Activated CD8-positive, alpha-beta memory T cell treated with anti-CD3 and anti-CD28 coated beads, Interleukin-2, amount 50 U/mL, for 1 hour (primary cell): ENCODE results near the gene CARM1.
"Not testable (repeated sequence)": the region's sequence is repeated elsewhere in the genome, so short reads cannot be mapped to it uniquely, and the experiment has no call there.

Experiments
- DNase-seq: peaks from one replicate; pipeline ENCODE4 v3.0.0-alpha.2; 2020; ENCODE audit errors: extremely low read depth

The CARM1 gene

GRCh38 chr19:10928563-10929401 is 57.4 kb downstream of the CARM1 start, which contains the start of the genes TIMM29 and YIPF2:
Gene TIMM29, plus strand, starts transcription at chr19:10928811. Its CDS starts 12 bp downstream, at chr19:10928823.
Gene YIPF2, minus strand, starts transcription at chr19:10928639. Its CDS starts 229 bp downstream, at chr19:10928410.
- peak; percentile 97 for DNase-seq

- no peak for DNase-seq
These were observed 58.0 kb downstream of the CARM1 start for GRCh38 chr19:10929402-10929794.

DNA sequence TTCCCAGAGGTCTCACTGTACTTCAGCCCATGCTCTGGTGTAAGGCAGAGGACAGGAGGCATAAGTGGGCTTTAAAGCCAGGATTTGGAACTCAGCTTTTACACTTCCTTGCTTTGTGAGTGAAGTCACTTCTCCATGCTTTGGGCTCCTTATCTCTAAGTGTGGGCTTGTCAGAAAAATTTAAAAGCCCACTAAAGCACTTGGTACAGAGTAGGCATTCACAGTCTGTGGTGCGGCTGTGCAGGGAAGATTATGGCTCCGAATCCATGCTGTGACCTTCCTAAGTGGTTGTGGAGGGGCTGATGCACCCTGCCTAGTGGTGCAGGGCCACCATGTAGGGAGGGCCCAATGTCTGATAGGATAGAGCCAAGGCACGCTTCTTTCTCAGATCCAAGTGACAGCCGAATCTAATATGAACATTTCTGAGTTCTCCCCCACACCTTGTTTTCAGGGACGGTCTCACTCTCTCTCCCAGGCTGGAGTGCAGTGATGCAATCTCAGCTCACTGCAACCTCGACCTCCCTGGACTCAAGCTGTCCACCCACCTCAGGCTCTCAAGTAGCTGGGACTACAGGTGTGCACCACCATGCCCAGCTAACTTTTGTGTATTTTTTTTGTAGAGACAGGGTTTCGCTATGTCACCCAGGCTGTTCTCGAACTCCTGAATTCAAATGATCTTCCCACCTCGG is 64.2 kb downstream of the CARM1 start:
- DNase-seq, result no peak

DNA sequence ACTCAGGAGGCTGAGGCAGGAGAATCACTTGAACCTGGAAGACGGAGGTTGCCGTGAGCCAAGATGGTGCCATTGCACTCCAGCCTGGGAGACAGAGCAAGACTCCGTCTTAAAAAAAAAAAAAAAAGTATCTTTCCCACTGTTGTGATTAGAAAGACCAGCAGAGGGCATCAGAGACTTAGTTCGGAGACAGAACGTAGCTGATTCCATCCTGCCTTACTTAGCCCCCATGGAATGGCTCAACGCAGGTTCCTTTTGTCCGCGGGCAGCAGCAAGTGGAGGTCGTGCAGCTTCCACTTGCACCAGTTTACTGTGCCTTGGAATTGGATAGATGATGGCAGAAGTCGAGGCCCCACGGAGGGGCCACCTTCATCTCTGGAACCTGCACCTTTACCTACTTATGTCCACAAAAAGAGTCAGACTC is 65.3 kb downstream of the CARM1 start:
- peak; percentile 11 for DNase-seq

GRCh38 chr19:10941649-10942048 is 70.3 kb downstream of the CARM1 start:
- DNase-seq, result not testable (repeated sequence)

GRCh38 chr19:10943412-10943811 is 72.1 kb downstream of the CARM1 start:
- not testable (repeated sequence) for DNase-seq

DNA sequence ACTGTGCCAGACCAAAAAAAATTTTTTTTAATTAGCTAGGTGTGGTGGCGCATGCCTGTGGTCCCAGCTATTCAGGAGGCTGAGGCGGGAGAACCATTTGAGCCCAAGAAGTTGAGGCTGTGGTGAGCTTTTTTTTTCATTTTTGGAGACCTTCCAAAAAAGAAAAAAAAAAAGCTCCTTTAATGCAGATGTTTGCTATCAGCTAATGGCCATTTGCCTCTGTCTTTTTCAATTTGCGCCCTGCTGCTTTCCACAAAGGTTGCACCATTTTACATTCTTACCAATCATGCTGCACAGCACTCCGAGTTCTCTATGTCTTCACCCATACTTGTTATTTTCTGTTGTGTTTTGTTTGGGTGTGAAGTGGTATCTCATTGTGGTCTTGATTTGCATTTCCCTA is 73.9 kb downstream of the CARM1 start:
- no peak for DNase-seq

DNA sequence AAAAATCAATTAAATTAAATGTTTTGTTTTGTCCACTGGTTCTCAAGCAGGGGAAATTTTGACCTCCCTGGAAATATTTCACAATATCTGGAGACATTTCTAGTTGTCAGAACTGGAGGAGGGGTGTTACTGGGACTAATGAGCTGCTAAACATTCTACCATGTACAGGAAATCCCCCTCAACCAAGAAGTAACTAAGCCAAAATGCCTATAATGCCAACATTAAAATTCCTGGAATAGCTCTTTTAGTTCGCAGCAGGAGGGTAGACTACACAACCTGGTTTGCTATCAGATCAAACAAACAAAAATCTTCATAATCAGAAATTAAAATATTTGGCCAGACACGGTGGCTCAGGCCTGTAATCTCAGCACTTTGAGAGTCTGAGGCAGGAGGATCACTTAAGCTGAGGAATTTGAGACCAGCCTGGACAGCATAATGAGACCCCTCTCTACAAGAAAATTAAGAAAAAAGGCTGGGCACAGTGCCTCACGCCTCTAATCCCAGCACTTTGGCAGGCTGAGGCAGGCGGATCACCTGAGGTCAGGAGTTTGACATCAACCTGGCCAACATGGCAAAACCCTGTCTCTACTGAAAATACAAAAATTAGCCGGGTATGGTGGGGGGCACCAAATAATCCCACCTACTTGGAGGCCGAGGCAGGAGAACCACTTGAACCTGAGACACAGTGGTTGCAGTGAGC is 75.8 kb downstream of the CARM1 start:
- DNase-seq, result no peak

- DNase-seq, result no peak
These were observed 81.5 kb downstream of the CARM1 start for GRCh38 chr19:10952809-10953208.

- not testable (repeated sequence) for DNase-seq
These were observed 88.1 kb downstream of the CARM1 start for GRCh38 chr19:10959277-10959968.

GRCh38 chr19:10960314-10961072 is 89.1 kb downstream of the CARM1 start, which contains the start of gene SMARCA4:
Gene SMARCA4, plus strand, starts transcription at chr19:10961030. Its CDS starts 23,122 bp downstream, at chr19:10984152.
- DNase-seq, result peak; percentile 93

DNA sequence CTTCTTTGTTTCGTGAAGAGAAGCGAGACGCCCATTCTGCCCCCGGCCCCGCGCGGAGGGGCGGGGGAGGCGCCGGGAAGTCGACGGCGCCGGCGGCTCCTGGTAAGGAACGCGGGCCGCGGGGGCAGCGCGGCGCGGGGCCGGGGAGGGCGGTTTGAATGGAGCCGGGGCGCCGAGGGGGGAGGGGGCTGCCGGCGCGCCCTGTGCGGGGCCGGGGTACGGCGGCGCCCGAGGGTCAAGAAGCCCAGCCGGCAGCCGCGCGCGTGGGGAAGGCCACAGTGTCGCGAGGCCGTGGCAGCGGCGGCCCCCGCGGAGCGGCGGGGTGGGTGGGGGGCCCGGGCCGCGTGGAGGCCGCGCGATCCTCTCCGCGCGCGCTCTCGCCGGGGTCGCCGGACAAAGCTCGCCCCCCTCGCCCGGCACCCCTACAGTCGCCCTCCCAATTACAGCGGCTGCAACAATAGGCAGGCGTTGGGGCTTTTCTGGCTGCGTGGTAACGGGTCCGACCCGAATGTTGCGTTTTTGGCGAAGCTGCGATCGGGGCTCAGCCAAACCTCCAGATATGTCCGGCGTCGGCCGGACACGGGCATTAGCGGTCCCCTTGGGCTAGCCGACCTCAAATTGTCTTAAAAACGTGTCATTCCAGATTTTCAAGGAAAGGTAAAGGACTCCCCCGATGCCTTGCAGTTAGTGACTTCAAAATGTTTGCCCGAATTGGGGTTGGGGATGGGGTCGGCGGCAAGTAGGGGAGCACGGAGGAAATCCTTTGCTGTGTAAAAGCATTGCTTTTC is 89.9 kb downstream of the CARM1 start:
- no peak for DNase-seq

DNA sequence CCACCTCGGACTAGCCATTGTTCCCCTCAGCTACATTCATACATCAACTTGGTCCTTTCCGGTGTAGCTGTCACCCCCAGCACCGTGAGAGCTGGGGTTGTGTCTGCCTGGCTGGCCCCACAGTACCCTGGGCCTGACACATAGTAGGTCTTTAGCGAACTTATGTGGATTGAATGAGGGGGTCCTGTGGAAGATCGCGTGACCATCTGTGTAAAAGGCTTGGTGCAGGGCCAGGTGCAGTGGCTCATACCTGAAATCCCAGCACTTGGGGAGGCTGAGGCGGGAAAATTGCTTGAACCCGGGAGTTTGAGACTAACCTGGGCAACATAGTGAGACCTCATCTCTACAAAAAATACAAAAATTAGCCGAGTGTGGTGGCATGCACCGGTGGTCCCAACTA is 91.5 kb downstream of the CARM1 start:
- no peak for DNase-seq

DNA sequence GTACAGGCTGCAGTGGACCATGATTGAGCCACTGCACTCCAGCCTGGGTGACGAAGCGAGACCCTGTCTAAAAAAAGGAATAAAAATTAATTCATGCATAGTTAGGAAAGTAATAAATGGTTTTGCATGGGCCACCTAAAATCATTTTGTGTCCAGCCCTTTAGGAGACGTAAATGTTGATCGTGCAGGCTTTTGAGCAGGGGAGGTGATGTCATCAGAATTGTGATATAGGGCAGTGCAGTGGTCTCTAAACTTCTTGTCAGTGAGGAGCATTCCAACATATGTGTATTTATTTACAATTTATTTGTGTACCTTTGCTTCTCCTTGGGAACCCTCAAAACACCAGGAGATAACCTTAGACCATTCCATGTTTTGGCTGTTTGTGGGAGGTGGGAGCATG is 92.5 kb downstream of the CARM1 start:
- no peak for DNase-seq

DNA sequence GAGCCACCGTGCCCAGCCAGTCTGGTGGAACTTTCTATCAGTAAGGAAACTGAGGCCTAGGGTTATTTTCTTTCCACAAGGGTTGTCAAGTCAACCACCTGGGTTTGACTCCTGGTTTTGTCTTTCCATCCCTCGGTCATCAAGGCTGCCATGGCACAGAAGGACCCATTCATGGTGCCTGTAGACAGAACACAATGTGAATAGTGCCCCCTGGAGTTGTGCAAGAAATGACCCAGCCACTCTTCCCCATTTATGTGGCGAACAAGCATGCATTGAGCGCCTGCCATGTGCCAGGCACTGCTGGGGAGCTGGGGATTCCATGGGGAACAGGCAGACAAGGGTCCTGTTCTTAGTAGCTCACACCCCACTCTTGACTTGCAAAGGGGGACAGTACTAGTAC is 93.5 kb downstream of the CARM1 start:
- DNase-seq, result no peak

DNA sequence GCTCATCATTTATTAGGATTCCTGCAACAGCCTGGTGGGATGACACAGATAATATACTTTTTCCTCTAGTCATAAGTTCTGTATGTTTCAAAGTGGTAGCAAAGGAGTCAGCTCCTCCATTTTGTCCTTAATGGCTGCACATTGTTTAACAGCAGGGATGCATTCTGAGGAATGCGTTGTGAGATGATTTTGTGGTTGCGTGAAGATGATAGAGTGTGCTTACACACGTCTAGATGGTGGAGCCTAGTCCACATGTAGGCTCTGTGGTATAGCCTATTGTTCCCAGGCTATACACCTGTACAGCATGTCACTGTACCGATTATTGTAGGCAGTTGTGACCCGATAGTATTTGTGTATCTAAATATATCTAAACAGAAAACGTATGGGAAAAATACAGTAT is 94.0 kb downstream of the CARM1 start:
- no peak for DNase-seq

DNA sequence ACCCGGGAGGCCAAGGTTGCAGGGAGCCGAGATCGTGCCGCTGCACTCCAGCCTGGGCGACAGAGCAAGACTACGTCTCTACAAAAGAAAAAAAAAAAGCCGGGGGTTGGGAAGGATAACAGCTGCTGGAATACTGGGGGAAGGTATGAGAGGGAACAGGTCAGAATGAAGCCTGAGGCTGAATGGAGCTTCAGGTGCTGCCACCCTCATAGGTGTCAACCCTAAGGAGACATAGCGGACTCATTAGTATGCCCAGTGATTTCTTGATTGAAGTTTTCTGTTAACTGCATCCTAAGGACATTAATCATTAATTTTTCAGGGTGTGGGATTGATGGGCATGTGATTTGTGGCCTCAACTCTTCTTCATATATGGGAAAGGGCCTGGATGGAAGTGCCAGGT is 95.5 kb downstream of the CARM1 start:
- DNase-seq, result no peak

- no peak for DNase-seq
These were observed 97.3 kb downstream of the CARM1 start for GRCh38 chr19:10968527-10969135.

DNA sequence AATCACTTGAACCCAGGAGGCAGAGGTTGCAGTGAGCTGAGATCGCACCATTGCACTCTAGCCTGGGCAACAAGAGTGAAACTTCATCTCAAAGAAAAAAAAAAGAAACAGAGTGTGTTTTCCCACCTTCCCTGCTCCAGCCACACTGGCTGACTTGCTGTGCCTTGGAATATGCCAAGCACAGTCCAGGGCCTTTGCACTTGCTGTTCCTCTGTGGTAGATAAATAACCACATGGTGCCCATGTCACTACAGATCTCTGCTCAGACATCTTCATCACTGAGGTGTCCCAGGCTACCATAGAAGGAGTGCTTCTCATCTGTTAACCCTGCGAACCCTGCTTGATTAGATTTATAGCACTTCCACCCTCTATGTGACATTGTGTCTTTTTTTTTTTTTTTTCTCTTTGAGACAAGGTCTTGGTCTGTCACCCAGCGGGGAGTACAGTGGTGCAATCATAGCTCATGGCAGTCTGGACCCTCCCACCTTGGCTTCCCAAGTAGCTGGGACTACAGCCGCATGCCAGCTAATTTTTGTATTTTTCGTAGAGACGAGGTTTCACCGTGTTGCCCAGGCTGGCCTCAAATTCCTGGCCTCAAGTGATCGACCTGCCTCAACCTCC is 99.9 kb downstream of the CARM1 start:
- no peak for DNase-seq
